HG03442 (cell line): ENCODE measurements around the gene VWF.

Experiments used
- ATAC-seq: cut with Tn5 transposase; IDR thresholded peaks from one replicate; pipeline ENCODE4 v1.9.1; 2021; ENCODE audit warnings: mild to moderate bottlenecking, moderate library complexity; ENCODE audit not compliant: unreplicated experiment

The VWF gene

GRCh38 chr12:5988659-5989116, 135.8 kb downstream of the VWF start:
- peak; percentile 43 for ATAC-seq

- ATAC-seq = no peak
These were observed 136.4 kb downstream of the VWF start for GRCh38 chr12:5988088-5988487.

GRCh38 chr12:5987573-5987972, 136.9 kb downstream of the VWF start:
- ATAC-seq = no peak

- ATAC-seq = no peak
These were observed 139.0 kb downstream of the VWF start for GRCh38 chr12:5985471-5985870.

- ATAC-seq = no peak
These were observed 139.6 kb downstream of the VWF start for GRCh38 chr12:5984873-5985272.

GRCh38 chr12:5982106-5982505, 142.4 kb downstream of the VWF start:
- no peak for ATAC-seq

- ATAC-seq = no peak
These were observed 146.9 kb downstream of the VWF start for GRCh38 chr12:5977556-5977955.

- no peak for ATAC-seq
These were observed 147.8 kb downstream of the VWF start for GRCh38 chr12:5976711-5977110.

GRCh38 chr12:5976196-5976595, 148.3 kb downstream of the VWF start:
- ATAC-seq = no peak

- ATAC-seq = no peak
These were observed 150.9 kb downstream of the VWF start for GRCh38 chr12:5973461-5974115.

- no peak for ATAC-seq
These were observed 152.1 kb downstream of the VWF start for GRCh38 chr12:5972387-5972786.

- no peak for ATAC-seq
These were observed 153.1 kb downstream of the VWF start for GRCh38 chr12:5971194-5971850.

GRCh38 chr12:5969974-5970690, 154.3 kb downstream of the VWF start:
- no peak for ATAC-seq

- no peak for ATAC-seq
These were observed 155.1 kb downstream of the VWF start for GRCh38 chr12:5969156-5969973.

GRCh38 chr12:5967645-5968415, 156.6 kb downstream of the VWF start:
- no peak for ATAC-seq

- ATAC-seq = no peak
These were observed 157.9 kb downstream of the VWF start for GRCh38 chr12:5966486-5967095.

- ATAC-seq = no peak
These were observed 158.5 kb downstream of the VWF start for GRCh38 chr12:5965950-5966383.

GRCh38 chr12:5964913-5965900, 159.3 kb downstream of the VWF start:
- no peak for ATAC-seq

- no peak for ATAC-seq
These were observed 161.0 kb downstream of the VWF start for GRCh38 chr12:5963515-5963914.
